HG03521 (cell line): ENCODE results near the gene NEFH.
"Not testable (repeated sequence)": the region's sequence is repeated elsewhere in the genome, so short reads cannot be mapped to it uniquely, and the experiment has no call there.

Experiments
- ATAC-seq: cut with Tn5 transposase; IDR thresholded peaks from one replicate; pipeline ENCODE4 v1.9.1; 2021; ENCODE audit warnings: mild to moderate bottlenecking, moderate library complexity; ENCODE audit not compliant: unreplicated experiment

NEFH gene

GRCh38 chr22:29479417-29480261 lies at the start of gene NEFH:
Gene NEFH, plus strand, starts transcription at chr22:29480218. Its CDS starts 45 bp downstream, at chr22:29480263.
- ATAC-seq: no peak

- ATAC-seq: no peak
Measured at GRCh38 chr22:29431986-29432385, 48.0 kb upstream of the NEFH start.

GRCh38 chr22:29433856-29434255 lies 46.2 kb upstream of the NEFH start:
- no peak for ATAC-seq

GRCh38 chr22:29434288-29434687 lies 45.7 kb upstream of the NEFH start:
- ATAC-seq: no peak

- no peak for ATAC-seq
Measured at GRCh38 chr22:29435236-29436136, 44.5 kb upstream of the NEFH start.

- not testable (repeated sequence) for ATAC-seq
Measured at GRCh38 chr22:29438283-29438682, 41.7 kb upstream of the NEFH start, which contains the start of gene RFPL1. Gene RFPL1, plus strand, starts transcription at chr22:29438583.

GRCh38 chr22:29442976-29443375 lies 37.0 kb upstream of the NEFH start:
- no peak for ATAC-seq

GRCh38 chr22:29443452-29443851 lies 36.6 kb upstream of the NEFH start:
- no peak for ATAC-seq

GRCh38 chr22:29443861-29444792 lies 35.9 kb upstream of the NEFH start:
- ATAC-seq: no peak

GRCh38 chr22:29445508-29445907 lies 34.5 kb upstream of the NEFH start:
- ATAC-seq: no peak

- ATAC-seq: no peak
Measured at GRCh38 chr22:29447906-29448305, 32.1 kb upstream of the NEFH start.

- no peak for ATAC-seq
Measured at GRCh38 chr22:29449296-29449875, 30.6 kb upstream of the NEFH start.

GRCh38 chr22:29450222-29450621 lies 29.8 kb upstream of the NEFH start:
- ATAC-seq: no peak

GRCh38 chr22:29451863-29452262 lies 28.2 kb upstream of the NEFH start:
- ATAC-seq: no peak

GRCh38 chr22:29454276-29454675 lies 25.7 kb upstream of the NEFH start:
- no peak for ATAC-seq

GRCh38 chr22:29456211-29456671 lies 23.8 kb upstream of the NEFH start:
- no peak for ATAC-seq

- ATAC-seq: no peak
Measured at GRCh38 chr22:29457730-29458129, 22.3 kb upstream of the NEFH start.

- ATAC-seq: no peak
Measured at GRCh38 chr22:29458551-29458950, 21.5 kb upstream of the NEFH start.

GRCh38 chr22:29459773-29460172 lies 20.2 kb upstream of the NEFH start:
- no peak for ATAC-seq

GRCh38 chr22:29461263-29461662 lies 18.8 kb upstream of the NEFH start:
- no peak for ATAC-seq
